Omental fat pad (tissue), 4 donors: ENCODE data around the gene PAQR4. TPM values are rescaled to one million over a fixed set of nuclear protein-coding genes. Genes with fewer than 3 reads are reported as not detected.
"Not testable (repeated sequence)": the region's sequence is repeated elsewhere in the genome, so short reads cannot be mapped to it uniquely, and the experiment has no call there.

Source experiments
- ATAC-seq: fragments of 150-250 bp; one replicate; pipeline ENCODE4 v1.9.1; 2016; ENCODE audit warnings: mild to moderate bottlenecking, moderate library complexity; ENCODE audit not compliant: low FRiP score
- DNase-seq: peaks from one replicate; pipeline ENCODE4 v3.0.0-alpha.2; 2019; ENCODE audit warnings: low spot score
- CTCF ChIP-seq, 3 donors: fragments of 450-650 bp; IDR thresholded peaks; one replicate each; pipeline ENCODE4 v1.5.1; 2016 to 2017; ENCODE audit warnings: antibody characterized with exemption in 3 of 3, mild to moderate bottlenecking in 3 of 3, moderate library complexity in 2 of 3
- total RNA-seq, 4 donors: library from RNA; depleted of rRNA; stranded (reverse); fragments of >200 nt; gene quantifications; one replicate each; pipeline ENCODE4 v1.1.0, GENCODE V29; 2016

Gene PAQR4
- total RNA-seq, 4 donors from 2014 or later: 1.9 to 6.8 (median 3.5) TPM

DNA sequence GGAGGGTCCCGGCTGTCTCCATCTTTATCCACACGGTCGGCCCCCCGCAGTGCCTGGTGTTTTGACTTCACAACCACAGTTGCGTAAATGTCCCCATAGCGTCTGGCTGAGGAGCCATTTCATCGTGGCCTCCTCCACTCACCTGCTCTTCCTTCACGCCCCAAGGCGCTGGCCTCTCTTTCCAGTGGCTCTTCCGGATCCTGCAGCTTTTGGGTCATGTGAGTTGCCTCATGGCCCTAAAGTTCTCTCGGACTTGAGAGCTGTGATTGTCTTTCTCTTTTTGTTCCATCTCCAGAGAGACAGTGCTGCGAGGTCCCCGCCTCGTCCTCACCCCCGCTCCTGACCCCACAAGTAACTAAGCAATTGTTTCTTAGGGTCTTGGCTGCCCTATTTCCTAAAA lies 34.7 kb upstream of the PAQR4 start:
- no peak for DNase-seq
- ATAC-seq: no peak
- TF ChIP-seq CTCF (IDR thresholded peaks at IDR 0.05): no peak

- ATAC-seq: no peak
- DNase-seq: no peak
- TF ChIP-seq CTCF (IDR thresholded peaks at IDR 0.05): no peak
Observed at GRCh38 chr16:2936436-2937011, 32.6 kb upstream of the PAQR4 start.

- ATAC-seq (no peak), DNase-seq (no peak)
Observed at GRCh38 chr16:2937170-2937569, 32.0 kb upstream of the PAQR4 start.

DNA sequence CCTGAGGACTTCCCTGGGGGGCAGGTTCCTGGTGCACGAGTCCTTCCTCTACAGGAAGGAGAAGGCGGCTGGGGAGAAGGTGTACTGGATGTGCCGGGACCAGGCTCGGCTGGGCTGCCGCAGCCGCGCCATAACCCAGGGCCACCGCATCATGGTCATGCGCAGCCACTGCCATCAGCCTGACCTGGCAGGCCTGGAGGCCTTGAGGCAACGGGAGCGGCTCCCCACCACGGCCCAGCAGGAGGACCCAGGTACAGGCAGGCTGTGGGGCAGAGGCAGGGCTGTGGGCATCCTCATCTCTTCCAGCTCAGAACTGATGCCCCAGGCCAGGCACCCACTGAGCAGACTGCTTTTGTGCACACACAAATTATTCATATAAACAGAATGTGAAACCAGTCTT lies 30.9 kb upstream of the PAQR4 start:
- no peak for TF ChIP-seq CTCF (IDR thresholded peaks at IDR 0.05)
- no peak for DNase-seq
- no peak for ATAC-seq

More at GRCh38 chr16:2937170-2937569, 32.0 kb upstream of the PAQR4 start:
- TF ChIP-seq CTCF (IDR thresholded peaks at IDR 0.05): no peak

- ATAC-seq: no peak
- no peak for DNase-seq
- TF ChIP-seq CTCF (IDR thresholded peaks at IDR 0.05): no peak
Observed at GRCh38 chr16:2939968-2940367, 29.2 kb upstream of the PAQR4 start.

GRCh38 chr16:2942045-2942444 lies 27.1 kb upstream of the PAQR4 start:
- no peak for TF ChIP-seq CTCF (IDR thresholded peaks at IDR 0.05)
- no peak for DNase-seq
- no peak for ATAC-seq

GRCh38 chr16:2943716-2944115 lies 25.4 kb upstream of the PAQR4 start:
- DNase-seq, ATAC-seq: not testable (repeated sequence)

DNA sequence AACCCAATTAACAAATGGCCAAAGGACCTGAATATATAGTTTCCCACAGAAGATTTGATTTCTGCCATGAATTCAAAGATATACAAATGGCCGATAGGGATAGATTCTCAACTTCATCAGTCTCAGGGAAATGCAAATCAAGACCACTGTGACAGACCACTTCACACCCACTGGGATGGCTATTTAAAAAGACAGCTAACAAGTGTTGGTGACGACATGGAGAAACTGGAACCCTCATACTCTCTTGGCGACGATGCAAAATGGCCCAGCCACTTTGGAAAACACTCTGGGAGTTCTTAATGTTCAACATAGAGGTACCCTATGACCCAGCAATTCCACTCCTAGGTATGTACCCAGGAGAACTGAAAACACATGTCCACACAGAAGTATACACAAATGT lies 22.5 kb upstream of the PAQR4 start:
- ATAC-seq (no peak), DNase-seq (no peak)
- no peak for TF ChIP-seq CTCF (IDR thresholded peaks at IDR 0.05)
